Suprapubic skin (tissue), 4 donors: ENCODE measurements around the gene PDE4D.

Source experiments
- POLR2A ChIP-seq, 2 donors: fragments of 450-650 bp; IDR thresholded peaks; one replicate each; pipeline ENCODE4 v1.6.1; 2017; ENCODE audit warnings: antibody characterized with exemption in 2 of 2, mild to moderate bottlenecking in 2 of 2, moderate library complexity in 2 of 2
- POLR2AphosphoS5 ChIP-seq, 3 donors: sonication (generic); formaldehyde crosslinking; IDR thresholded peaks; one replicate each; pipeline ENCODE4 v1.6.1; 2017; ENCODE audit warnings: antibody characterized with exemption in 3 of 3

DNA sequence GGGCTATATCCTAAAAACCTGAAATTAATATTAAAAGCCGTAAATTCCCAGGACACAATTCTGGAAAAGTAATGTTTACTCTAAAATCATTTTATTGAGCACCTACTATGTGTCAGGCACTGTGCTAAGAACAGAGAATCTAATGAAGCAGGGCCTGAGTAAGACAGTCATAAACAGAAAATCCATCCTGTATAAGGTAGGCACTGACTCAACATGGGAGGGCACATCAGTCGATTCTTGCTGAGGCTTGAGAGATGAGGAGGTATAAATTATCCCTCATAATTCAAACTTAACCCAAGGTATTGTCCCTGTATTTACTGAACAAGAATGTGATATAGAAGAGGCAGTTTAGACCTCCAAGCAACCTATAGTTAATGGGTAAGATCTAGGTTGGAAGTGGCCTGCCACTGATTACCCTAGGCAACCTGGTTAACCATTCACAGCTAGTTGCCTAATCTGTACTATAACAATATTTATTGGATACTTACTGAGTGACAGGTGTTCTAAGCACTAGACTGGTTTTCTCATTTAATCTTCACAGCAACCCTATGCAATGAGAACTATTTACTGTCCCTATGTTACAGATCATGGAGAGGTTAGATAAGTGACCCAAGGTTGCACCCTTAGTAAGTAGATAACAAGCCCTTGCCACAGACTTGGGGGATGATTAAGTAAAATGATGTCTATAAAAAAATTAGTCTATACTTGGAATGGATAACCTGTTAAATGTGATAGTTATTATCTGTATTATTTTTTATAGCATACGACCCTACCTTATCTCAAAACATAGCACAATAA is 317.7 kb downstream of the PDE4D start:
- TF ChIP-seq POLR2AphosphoS5 (IDR thresholded peaks at IDR 0.05) (no peak), POLR2A (IDR thresholded peaks at IDR 0.05) (no peak)
